CD4-positive, alpha-beta T cell treated with Interleukin-15 for 1 hour (primary cell): ENCODE measurements around the gene PSMC4.

Experiments
- DNase-seq: peaks from one replicate; pipeline ENCODE4 v3.0.0-alpha.2; 2020

Gene PSMC4

DNA sequence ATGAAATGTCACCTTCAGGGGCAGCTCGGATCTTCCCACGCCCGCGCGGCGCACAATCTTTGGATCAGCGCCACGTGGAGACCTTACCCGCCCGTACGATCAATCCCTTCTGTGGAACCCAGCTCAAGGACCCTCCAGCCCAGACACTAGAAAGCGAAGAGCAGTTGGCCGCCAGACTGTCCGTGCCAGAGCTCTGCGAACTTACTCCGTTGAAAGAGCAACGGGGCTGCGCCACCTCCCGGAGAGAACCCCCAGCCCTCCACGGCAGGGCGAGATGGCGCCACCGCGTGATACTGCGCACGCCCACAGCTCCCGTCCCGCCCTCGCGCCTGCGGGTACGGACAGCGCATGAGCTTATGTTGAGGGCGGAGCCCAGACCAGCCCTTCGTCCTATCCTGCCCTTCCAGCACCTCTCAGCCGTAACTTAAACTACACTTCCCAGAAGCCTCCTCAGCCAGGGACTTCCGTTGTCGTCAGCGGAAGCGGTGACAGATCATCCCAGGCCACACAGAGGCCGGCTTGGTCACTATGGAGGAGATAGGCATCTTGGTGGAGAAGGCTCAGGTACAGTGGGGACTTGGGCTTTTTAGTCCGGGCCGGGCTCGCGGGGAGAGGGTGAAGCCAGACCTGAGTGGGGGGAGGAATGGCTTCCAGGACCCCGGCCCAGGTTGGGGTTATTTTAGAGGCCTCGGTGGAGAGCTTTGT is at the start of gene PSMC4:
Gene PSMC4, plus strand, starts transcription at position 491 of the 705 bp plus-strand sequence. Its CDS starts 38 bp downstream, at position 529.
- DNase-seq = peak; percentile 99

DNA sequence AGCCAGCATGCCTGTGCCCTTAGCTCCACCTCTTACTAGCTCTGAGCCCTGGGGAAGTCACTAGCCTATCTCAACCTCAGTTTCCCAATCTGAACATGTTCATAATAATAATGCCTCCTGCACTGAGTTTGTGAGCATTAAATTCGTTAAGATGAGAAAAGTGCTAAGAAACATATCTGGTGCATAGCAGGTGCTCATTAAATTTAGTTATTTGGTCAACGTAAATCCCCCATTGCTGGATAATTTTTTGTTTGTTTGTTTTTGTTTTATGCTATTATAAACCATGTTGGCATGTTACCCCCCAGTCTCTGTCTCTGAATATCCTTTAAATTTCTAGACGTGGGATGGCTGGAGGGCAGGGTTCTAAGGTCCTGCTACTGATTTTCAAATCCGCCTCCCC is 47.1 kb upstream of the PSMC4 start:
- no peak for DNase-seq

DNA sequence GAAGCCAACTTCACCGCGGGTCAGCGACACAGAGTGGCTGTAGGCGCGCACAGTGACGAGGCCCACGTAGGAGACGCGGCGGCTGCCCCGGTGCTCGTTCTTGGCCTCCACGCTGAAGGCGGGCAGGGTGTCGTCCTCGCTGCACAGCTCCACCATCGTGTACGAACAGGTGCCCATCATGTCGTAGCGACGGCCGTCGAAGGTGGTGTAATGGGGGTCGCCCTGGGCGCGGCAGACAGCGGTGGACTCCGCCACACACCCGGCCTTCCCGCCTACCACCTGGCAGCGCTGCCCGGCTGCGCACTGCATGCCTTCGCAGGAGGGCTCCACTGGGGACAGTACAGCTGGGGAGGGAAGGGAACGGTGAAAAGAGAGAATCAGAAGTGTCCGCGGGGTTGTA is 46.6 kb upstream of the PSMC4 start:
- no peak for DNase-seq

DNA sequence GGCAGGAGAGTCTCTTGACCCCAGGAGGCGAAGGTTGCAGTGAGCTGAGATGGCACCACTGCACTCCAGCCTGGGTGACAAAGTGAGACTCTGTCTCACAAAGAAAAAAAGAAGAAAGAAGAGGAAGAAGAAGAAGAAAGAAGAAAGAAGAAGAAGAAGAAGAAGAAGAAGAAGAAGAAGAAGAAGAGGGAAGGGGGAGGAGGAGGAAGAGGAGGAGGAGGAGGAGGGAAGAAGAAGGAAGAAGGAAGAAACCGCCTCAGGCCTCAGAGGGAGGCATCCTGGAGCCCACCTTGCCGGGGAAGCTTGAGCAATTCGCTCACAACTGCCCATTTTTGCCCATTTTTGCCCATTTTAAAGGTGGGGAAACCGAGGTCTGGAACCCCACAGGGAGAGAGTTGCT is 46.0 kb upstream of the PSMC4 start:
- no peak for DNase-seq

DNA sequence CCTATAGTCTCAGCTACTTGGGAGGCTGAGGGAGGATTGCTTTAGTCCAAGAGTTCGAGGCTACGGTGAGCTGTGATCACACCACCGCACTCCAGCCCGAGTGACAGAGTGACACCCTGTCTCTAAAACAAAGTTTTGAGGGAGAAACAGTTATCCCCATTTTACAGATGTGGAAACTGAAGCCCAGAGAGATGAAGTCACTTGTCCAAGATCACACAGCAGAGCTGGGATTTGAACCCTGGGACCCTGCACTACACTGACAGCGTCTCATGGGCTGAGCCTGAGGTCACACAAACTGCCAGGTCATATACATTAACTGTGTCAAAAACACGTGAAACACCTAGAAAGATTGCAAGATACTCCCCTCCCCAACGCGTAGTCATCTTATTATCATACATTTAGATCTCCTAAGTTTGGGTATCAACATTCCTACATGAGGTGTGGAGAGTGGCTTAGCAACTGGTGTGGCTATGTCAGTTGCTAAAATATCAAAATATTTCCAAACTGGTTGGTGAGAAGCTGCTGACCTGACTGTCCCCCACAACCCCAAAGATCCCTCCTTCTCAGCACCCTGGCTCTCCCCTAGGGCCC is 44.7 kb upstream of the PSMC4 start:
- DNase-seq = no peak

DNA sequence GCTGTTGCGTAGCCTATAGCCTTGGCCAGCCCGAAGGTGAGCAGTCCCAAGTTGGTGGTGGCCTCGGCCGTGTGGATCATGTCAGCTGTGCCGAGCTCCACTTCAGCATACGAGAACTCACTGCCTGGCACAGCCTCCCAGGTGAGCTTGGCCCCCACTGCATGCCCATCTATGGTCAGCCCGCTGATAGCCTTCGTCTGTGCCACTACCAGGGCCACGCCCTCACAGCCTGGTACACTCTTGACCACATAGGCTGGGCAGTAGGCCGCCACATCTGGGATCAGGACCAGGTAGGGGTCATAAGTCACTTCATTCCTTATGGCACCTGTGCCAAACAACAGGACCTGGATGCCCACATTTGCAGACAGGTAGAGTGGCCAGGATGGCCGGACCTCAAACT is 43.9 kb upstream of the PSMC4 start:
- no peak for DNase-seq

DNA sequence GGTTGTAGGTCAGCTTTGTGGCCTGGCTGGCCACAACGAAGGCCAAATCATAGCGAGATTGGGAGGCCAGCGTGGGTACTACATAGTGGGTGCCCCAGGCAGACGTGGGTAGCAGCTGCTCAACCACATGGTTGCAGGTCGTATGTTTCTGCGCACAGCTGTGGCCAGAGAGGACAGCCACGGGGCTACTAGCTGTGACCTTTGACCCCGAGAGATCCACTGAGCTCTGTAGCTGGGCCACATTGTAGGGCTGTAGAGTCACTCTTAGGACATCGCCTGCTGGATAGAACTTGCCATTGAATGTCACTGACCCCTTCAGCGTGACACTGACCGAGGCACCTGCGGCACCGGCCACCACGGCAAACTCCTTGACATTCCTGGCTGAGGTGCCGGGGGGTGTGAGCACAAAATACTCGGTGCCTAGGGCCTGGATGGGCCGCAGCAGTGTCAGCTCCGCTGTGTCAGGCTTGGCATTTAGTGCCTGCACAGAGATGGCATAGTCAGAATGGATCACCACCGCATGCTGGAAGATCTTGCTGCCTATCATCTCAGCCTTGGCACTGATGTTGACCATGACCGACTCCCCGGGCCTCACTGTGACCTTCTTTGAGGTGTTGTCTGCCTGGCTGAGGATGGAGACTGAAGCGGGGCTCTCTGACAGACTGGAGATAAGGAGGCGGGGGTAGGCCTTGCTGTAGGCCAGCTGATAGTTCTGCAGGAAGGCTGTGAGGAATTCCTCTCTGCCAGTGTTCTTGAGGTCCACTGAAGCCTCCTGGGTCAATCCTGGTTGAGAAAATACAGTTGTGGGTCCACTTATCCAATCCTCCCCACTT is 43.2 kb upstream of the PSMC4 start:
- DNase-seq = no peak

DNA sequence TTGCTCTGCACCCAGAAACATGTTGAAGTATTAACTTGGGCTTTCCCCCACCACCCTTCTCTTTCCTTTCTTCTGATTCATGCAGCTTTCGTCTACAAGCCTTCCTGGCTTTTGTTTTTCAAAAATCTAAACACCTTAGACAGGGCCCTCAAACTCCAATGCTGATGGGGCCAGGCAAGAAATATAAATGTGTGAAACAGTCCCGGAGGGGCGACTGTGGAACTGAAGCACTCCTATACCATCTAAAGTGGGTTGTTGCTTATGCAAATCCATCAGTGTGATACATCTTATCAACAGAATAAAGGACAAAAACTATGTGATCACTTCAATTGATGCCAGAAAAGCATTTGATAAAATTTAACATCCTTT is 42.6 kb upstream of the PSMC4 start:
- DNase-seq = no peak

DNA sequence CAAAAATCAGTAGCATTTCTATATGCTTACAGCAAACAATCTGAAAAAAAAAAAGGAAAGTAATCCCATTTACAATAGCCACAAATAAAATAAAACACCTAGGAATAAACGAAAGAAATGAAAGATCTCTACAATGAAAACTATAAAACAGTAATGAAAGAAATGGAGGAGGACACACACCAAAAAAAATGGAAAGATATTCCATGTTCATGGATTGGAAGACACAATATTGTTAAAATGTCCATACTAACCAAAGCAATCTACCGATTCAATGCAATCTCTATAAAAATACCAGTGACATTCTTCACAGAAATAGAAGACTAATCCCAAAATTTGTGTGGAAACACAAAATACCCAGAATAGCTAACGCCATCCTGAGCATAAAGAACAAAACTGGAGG is 41.2 kb upstream of the PSMC4 start:
- no peak for DNase-seq

DNA sequence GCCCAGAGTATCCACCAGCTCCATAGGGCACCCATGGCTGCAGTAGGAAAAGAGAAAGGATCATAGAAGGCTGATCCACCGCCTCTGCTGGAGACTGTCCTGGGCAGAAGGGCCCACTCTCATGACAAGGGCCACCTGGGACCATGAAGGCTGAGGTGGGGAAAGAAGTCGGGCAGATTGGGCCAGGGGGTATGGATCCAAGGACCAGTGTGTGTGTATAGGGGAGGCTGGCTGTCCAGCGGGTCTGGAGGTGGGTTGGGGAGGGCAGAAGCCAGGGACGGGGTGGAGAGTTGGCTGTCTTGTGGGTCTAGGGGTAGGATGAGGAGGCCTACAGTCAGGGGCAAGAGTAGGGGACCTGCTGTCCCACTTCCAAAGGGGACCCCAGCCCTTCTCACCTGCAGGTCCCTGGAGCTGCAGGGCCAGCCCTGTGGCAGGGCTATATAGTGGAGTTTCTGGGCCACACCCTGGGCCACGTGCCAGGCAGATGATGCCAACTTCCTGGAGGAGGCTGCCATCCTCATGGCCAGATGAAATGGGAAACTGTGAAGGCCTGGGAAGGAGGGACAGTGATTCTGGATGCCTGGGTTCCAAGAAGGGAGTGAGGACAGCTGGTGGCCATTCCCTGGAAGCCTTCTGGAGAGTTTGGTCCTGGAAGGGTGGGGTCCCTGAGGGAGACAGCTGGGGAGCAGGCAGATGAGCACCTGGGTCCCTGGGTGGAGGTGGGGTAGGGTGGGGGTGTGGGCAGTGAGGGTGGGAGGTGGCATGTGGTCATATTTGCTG is 36.2 kb upstream of the PSMC4 start, which contains the start of gene FCGBP:
Gene FCGBP, minus strand, starts transcription at position 51 of the 780 bp plus-strand sequence.
- DNase-seq = no peak

DNA sequence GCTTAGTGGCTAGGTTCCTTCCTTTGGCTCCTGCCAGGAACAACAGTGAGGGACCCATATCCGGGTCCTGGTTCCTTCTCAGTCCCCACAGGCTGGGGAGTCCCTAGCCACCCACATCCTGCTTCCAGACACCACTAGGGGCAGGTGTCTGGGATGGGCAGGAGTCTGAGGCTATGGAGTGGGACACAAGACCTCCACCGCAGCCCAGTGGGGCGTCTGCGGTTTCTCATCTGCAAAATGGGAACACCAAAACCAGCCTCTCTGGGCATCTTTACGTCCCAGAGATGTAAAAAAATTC is 35.7 kb upstream of the PSMC4 start:
- DNase-seq = no peak

DNA sequence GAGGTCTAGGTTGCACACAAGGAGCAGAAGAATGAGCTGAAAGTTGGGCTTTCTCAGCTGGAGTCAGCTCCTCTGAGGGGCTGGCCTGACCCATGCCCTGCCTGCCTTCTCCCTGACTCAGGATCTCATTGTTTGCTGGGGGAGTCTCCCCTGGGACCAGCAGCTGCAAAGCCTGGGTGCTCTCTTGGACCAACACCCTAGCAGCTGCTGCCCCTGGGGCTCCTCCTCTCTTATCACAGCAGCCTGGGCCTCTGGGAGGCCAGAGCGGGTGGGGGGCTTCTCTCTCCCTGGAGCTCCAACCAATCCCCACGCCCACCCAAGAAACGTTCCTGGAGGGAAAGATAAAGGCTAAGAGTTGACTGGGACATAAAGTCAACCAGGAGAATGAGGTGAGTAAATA is 34.9 kb upstream of the PSMC4 start:
- no peak for DNase-seq

DNA sequence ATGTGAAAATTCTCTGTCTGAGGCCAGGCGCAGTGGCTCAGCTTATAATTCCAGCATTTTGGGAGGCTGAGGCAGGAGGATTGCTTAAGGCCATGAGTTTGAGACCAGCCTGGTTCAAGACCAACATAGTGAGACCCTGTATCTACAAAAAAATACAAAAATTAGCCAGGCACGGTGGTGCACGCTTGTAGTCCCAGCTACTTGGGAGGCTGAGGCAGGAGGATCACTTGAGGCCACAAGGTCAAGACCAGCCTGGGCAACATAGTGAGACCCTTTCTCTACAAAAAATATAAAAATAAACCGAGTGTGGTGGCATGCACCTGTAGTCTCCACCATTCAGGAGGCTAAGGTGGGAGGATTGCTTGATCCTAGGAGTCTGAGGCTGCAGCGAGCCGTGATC is 34.3 kb upstream of the PSMC4 start:
- DNase-seq = no peak

DNA sequence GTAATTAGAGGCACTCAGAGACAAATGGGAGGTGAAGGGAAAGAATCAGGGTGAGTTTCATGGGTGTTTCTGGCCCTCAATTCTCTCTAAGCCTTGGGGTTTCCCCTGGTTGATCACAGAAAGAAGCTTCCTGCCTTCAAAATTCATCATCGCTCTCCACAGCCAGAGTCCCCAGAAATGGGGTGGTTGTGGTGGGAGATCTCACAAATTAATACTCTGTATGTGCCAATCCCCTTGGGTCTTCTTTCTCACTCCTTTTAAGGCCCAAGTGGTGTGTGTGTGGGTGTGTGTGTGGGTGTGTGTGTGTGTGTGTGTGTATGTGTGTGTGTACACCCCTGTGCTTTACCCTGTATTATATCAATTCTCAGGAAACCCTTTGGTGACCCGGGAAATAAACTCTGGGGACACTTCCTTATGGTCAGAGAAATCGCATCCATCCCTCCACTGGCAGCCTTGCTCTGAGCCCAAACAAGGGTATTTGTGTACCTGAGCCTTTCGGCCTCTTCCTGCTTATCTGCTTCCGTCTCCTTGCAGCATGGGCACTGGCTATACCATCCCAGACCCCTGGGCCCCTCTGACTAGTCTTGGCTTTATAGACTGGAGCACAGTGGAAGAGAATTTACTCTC is 33.8 kb upstream of the PSMC4 start:
- DNase-seq = peak; percentile 55

DNA sequence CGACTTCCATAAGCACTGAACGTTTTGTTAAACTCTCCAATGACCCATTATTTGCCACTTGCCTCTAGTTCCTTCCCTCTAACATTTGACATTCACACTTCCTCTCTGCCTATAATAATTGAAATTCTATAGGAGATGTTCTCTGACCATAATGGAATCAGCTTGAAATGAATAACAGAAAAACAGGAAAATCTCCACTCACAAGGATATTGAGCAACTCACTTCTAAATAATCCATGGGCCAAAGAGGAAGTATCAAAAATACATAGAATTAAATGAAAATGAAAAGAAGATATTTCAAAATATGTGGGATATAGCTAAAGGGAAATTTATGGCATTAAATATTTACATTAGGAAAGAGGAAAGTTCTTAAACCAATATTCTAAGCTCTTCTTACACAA is 33.2 kb upstream of the PSMC4 start:
- DNase-seq = no peak

DNA sequence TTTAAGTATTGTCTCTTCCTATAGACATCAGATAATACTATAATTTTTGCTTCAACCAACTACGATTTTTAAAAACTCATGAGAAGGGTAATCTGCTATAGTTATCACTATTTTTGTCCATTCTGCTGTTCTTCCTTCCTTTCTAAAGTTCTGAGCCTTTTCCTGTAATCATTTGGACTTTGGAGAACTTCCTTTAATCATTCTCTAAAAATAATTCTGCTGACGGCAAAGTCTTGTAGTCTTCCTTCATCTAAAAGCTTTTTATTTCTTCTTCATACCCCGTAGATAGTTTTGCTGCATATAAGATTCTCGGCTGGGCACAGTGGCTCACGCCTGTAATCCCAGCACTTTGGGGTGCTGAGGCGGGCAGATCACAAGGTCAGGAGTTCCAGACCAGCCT is 31.4 kb upstream of the PSMC4 start:
- no peak for DNase-seq

DNA sequence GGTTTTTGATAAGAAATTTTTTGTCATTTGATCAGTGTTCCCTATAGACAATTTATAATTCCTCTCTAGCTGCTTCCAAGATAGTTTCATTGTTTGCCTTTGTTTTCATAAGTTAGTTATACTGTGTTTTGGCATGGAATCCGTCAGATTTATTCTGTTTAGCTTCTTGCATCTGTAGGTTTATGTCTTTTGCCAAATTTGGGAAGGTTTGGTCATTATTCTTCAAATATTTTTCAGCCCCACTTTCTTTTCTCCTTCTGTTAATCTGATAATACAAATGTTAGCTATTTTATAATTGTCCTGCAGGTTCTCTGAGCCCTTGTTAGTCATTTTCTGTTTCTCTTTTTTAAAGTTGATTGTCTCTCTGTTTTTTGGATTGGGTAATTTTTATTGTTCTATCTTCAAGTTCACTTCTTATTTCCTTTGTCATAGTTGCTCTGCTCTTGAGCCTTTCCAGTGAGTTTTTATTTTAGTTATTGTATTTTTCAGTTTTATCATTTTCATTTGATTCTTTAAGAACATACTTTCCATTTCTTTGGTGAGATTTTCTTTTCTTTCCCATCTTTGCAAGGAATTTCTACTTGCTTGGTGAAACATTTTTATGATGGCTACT is 30.6 kb upstream of the PSMC4 start:
- no peak for DNase-seq

DNA sequence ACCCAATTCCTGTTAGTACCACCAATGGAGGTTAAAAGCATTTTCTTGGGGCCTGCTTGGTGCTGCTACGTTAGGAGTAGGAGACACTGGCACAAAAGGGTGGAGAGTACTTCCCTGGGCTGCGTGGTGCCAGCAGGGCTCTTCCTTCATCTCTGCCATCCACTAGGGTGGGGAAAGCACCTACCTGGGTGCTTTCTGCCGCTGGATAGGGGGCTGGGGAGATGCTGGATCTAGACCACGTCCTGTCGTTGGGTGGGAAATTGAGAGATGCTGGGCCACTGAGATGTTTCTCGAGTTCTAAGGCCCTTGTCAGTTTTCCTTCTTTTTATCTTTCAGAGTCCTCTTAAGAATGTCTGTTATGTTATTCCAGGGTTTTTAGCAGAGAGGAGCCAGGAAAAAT is 29.8 kb upstream of the PSMC4 start:
- DNase-seq = no peak

DNA sequence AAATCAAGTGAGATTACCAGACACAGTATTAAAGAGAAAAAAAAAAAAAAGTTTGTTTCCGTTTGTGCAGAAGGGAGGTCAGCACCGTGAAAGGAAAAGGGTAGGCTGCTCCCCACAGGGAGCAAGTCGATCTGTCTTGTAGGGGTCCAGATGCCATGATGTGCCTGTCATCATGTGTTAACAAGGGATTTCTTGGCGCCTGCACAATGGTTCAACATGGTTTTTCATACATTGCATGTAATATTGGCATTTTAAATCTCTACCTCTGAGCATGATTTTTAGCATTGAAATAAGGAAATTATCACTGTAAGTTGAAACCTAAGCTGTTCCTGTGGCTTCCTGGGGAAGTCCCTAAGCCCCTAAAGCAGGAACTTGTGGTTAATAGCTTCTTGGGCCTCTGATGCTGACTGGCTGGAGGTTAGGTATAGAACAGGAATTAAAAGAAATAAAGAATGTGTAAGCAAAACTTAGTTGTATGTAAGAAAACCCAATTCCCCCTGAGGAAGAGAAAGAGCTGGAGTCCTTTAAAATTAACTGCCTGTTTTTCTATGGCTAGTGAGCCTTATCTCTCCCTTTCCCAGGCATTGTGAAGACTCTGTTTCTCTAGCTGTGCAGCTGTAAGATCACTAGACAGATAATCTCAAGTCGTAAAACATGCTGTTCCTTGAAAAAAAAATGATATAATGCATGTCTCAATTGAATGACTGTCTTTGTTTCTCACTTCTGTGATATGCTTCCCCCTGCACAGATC is 29.2 kb upstream of the PSMC4 start:
- peak; percentile 77 for DNase-seq

DNA sequence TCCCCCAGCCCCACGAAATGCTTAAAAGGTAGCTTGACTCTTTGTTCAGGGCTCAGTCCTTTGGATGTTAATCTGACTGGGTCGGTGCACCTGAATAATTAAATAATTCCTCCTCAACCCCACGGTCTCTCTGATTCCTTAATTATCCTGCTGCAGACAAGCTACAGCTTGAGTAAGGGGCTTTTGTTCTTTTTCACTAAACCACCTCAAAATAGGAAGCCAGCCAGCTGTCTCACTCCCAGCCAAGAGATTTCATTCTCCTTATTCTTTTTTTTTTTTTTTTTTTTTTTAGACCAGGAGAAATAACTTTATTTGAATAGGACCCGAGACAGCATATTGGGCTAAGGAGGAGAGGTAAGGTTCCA is 28.6 kb upstream of the PSMC4 start:
- DNase-seq = no peak

DNA sequence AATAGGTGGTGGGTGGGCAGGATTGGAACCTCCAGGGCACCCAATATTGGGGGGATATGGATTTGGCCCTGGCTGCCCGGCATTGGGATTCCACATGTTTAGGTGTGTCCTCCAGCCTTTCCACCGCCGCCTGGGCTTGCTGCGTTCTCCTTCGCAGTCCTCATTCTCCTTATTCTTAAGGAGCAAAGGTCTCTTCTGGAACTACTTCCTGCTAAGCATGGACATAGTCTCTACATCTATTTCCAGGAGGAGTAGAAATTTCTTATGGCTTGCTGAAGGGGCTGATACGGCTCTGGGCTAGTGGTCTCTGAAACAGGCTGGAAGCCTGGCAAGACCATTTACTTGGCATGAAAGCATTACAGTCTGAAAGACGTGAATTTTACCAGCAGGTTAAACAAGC is 27.4 kb upstream of the PSMC4 start:
- DNase-seq = no peak

DNA sequence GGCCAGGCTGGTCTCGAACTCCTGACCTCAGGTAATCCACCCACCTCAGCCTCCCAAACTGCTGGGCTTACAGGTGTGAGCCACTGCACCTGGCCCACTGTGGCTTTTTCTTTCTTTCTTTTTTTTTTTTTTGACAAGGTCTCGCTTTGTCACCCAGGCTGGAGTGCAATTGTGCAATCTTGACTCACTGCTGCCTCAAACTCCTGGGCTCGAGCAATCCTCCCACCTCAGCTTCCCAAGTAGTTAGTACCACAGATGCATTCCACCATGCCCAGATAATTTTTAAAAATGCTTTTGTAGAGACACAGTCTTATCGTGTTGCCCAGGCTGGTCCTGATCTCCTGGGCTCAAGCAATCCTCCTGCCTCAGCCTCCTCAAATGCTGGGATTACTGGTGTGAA is 24.4 kb upstream of the PSMC4 start:
- no peak for DNase-seq
